DMS153 (cell line): ENCODE results near the gene SAE1.
"Not testable (repeated sequence)": the region's sequence is repeated elsewhere in the genome, so short reads cannot be mapped to it uniquely, and the experiment has no call there.

Experiments
- DNase-seq: peaks from one replicate; lab custom pipeline; 2025; lab: John Stamatoyannopoulos, UW

SAE1 gene

GRCh38 chr19:47130120-47130588, 481 bp upstream of the SAE1 start:
- no peak for DNase-seq

- no peak for DNase-seq
Observed at GRCh38 chr19:47132194-47132852, 1.7 kb downstream of the SAE1 start.

- DNase-seq, result no peak
Observed at GRCh38 chr19:47133021-47133471, 2.4 kb downstream of the SAE1 start.

DNA sequence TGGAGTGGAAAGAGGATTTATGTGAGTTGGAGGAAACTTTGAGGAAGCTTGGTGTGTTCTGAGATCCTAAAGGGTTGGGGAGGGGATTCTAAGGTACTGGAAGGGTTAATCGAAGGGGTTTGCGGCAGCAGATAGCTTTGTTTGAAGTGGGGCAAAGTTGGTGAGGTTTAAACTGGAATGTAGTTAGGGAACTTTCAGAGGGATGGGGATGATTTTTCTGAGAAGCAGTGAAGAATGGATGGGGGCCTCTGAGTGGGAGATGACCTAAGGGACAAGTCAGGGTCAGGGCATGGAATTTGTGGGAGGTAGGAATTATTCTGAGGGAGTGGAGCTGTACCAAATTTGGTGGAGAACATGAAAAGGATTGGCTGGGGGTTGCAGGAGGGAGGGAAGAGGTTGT, 3.9 kb downstream of the SAE1 start:
- no peak for DNase-seq

DNA sequence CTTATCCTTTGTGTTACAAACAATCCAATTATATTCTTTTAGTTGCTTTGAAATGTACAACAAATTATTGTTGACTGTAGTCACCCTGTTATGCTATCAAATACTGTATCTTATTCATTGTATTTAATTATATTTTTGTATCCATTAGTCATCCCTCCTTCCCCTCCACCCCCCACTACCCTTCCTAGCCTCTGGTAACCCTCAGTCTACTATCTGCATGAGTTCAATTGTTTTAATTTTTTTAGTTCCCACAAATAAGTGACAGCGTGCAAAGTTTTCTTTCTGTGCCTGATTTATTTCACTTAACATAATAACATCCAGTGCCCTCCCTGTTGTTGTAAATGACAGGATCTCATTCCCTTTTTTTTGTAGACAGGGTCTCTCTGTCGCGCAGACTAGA, 4.5 kb downstream of the SAE1 start:
- no peak for DNase-seq

- not testable (repeated sequence) for DNase-seq
Observed at GRCh38 chr19:47141252-47141651, 10.6 kb downstream of the SAE1 start.

DNA sequence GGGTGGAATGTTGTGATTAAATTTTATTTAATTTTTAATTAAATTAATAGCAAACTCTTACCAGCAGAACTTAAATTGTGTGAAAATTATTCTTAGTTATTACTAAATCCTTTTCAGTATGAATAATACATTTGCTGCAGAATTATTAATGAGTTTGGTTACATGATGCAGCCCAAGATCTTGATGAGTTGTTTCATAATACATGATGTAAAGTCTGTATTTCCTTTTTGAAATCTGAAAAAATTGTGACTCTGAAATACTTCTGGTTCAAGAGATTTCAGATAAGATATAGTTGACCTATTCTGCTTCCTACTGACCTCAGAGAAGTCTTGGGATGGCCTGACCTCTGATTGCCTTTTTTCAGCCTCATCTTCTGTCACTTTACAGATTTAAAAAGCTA, 11.1 kb downstream of the SAE1 start:
- DNase-seq, result no peak

DNA sequence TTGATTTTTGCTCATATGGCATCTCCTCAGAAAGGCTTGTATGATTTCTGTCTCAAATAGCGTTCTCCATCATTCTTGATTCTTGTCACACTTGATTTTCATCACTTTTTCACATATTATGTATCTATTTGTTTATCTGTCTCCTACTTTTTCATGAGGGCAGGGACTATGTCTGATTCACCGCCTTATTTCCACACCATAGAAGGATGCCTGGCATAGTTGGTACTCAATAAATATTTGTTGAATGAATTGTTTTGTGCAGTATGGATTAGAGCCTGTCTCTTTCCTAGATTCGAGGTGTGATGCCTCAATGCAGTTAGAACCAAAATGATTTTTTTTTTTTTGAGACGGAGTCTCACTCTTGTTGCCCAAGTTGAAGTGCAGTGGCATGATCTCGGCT, 12.1 kb downstream of the SAE1 start:
- no peak for DNase-seq

- DNase-seq, result no peak
Observed at GRCh38 chr19:47143322-47144073, 12.9 kb downstream of the SAE1 start.

- no peak for DNase-seq
Observed at GRCh38 chr19:47144630-47145029, 14.0 kb downstream of the SAE1 start.

GRCh38 chr19:47145639-47146486, 15.2 kb downstream of the SAE1 start:
- DNase-seq, result no peak

GRCh38 chr19:47146920-47147319, 16.3 kb downstream of the SAE1 start:
- no peak for DNase-seq

DNA sequence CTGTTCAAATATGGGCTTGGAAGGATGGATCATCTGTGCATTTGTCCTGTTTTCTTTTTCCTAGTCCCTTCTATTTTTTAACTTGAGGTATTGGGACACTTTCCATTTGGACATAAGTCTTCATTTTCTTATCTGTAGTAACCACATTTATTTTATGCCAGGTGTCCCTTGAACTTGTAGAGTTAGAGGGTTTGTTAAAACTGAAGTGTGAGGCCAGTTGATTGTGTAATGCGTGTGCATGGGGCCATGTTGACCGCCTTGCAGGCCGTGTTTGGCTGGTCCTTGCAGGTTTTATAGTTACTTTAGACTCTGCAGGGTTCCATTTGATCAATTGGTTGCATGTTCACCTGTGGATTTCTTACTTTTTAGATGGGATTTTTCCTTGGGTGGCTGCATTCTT, 21.0 kb downstream of the SAE1 start:
- no peak for DNase-seq

GRCh38 chr19:47152205-47152604, 21.6 kb downstream of the SAE1 start:
- no peak for DNase-seq

GRCh38 chr19:47152632-47153031, 22.0 kb downstream of the SAE1 start:
- DNase-seq, result no peak

- DNase-seq, result no peak
Observed at GRCh38 chr19:47153266-47153665, 22.6 kb downstream of the SAE1 start.

GRCh38 chr19:47155148-47155547, 24.5 kb downstream of the SAE1 start:
- DNase-seq, result no peak

- DNase-seq, result no peak
Observed at GRCh38 chr19:47156861-47157430, 26.3 kb downstream of the SAE1 start.

- DNase-seq, result no peak
Observed at GRCh38 chr19:47157431-47158321, 27.0 kb downstream of the SAE1 start.

- DNase-seq, result no peak
Observed at GRCh38 chr19:47158367-47158791, 27.7 kb downstream of the SAE1 start.

DNA sequence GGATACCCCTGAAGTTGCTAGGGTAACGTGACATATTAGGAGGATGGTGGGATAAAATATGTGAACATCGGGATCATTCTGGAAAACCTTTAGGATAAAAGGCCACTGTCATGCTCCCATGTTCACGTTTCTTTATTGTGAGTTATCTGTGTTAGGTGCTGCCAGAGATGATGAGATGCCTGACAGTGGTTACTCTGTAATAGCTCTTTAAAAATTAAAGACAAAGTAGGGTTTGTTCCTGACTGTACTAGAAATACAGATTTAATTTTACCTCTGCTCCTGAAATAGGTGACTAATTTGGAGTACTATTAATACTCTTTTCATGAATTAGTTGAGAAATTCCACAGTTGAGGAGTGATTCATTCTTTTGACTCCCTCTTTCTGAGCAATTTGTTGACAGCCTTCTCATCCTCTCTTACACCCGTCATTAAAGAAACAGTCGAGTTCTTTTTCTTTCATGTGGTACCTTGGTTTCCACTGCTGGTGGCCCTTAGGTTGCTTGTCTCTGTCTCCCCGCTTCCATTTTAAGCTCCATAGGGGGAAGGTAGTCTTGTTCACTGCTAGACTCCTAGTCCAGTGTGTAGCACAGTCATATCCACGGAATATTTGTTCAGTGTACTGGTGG, 28.4 kb downstream of the SAE1 start:
- DNase-seq, result no peak
